Esophagus muscularis mucosa (tissue), 4 donors: ENCODE measurements around the gene CFAP57. TPM values are rescaled to one million over a fixed set of nuclear protein-coding genes. Genes with fewer than 3 reads are reported as not detected.

Experiments
- DNase-seq: peaks from one replicate; pipeline ENCODE4 v3.0.0-alpha.2; 2017; ENCODE audit errors: extremely low spot score
- H3K27ac ChIP-seq, 4 donors: fragments of 200-600 bp; sonication (generic); replicated peaks in 1 of 4; 1 replicate in 3 of 4; 2 replicates in 1 of 4; pipeline ENCODE4 v1.5.1; 2016 to 2019; ENCODE audit warnings: mild to moderate bottlenecking in 1 of 4
- H3K27me3 ChIP-seq, 4 donors: fragments of 200-600 bp; sonication (generic); one replicate each; pipeline versions ENCODE4 v1.5.1 to v1.6.0; 2016 to 2019
- H3K36me3 ChIP-seq, 4 donors: fragments of 200-600 bp; sonication (generic); one replicate each; pipeline ENCODE4 v1.5.1; 2016 to 2019
- H3K4me1 ChIP-seq, 4 donors: fragments of 200-600 bp; sonication (generic); one replicate each; pipeline ENCODE4 v1.5.1; 2016 to 2019
- H3K4me3 ChIP-seq, 4 donors: fragments of 200-600 bp; sonication (generic); 1 replicate in 2 of 4; 2 replicates in 2 of 4; pipeline ENCODE4 v1.5.1; 2016 to 2019; ENCODE audit warnings: mild to moderate bottlenecking in 4 of 4, moderate library complexity in 1 of 4
- H3K9me3 ChIP-seq, 4 donors: fragments of 200-600 bp; sonication (generic); 1 replicate in 3 of 4; 2 replicates in 1 of 4; pipeline ENCODE4 v1.5.1; 2016 to 2019
- EP300 ChIP-seq: sonication (generic); formaldehyde crosslinking; IDR thresholded peaks from one replicate; pipeline ENCODE4 v1.6.1; 2017; ENCODE audit warnings: antibody characterized with exemption
- POLR2A ChIP-seq: fragments of 450-650 bp; IDR thresholded peaks from one replicate; pipeline ENCODE4 v1.6.1; 2017; ENCODE audit warnings: antibody characterized with exemption, moderate library complexity, mild to moderate bottlenecking, low read depth
- POLR2AphosphoS5 ChIP-seq, 2 donors: sonication (generic); formaldehyde crosslinking; IDR thresholded peaks; one replicate each; pipeline ENCODE4 v1.6.1; 2017; ENCODE audit warnings: antibody characterized with exemption in 2 of 2
- WGBS: methylation state at CpG from one replicate; pipeline ENCODE4 v1.1.5; 2018; 5-methylcytosine and 5-hydroxymethylcytosine counted together
- intact Hi-C: fragments of 100-400 bp; cut with DNase I; formaldehyde crosslinking; loops from one replicate; pipeline ENCODE4 v1.15.1; 2023
- total RNA-seq, 4 donors: library from RNA; depleted of rRNA; stranded (reverse); fragments of >200 nt; gene quantifications; one replicate each; pipeline versions ENCODE4 v1.1.0 to v1.2.1, GENCODE V29; 2016
- TF ChIP-seq, protein P1 (sequence below), 3 experiments: fragments of 200-600 bp in 2 of 3; fragments of 450-650 bp in 1 of 3; sonication (generic) in 2 of 3; IDR thresholded peaks; one replicate each; pipeline ENCODE4 v1.5.1; 2017 to 2019; ENCODE audit warnings: antibody characterized with exemption in 3 of 3, mild to moderate bottlenecking in 2 of 3, moderate library complexity in 1 of 3

CFAP57 gene
- total RNA-seq, 4 donors from 2014 or later, result not detected

DNA sequence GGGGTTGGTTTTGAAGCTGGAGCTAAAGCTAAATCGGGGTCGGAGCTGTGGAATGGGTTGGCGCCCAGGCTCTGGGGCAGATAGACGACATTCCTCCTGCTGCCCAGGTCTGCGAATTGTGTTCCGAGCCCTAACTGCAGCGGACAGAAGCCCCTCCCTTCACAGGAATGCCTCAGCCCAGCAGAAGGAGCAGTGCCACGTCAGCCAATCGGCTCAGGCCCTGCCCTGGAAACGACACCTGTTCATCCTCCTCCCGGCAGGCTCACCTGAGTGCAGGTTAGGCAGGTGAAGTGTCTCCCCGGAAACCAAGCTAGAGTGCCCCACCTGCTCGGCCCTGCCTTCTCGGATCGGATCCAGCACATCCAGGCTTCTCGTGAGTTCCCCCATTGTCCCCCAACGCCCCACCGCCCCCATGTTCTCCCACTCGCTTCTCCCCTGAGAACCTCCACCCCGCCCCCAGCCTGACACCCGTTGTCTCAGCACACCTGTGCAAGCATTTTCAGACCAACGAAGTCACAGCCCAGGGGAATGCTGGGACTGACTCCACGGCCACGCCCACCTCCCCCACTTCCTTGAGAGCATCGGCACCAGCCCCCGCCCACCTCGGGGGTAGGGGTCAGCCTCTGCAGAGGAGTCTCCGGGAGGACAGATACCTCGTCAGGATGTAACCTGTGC is 98.4 kb downstream of the CFAP57 start:
- no peaks in the 10 kb centered on the region for H3K9me3 ChIP-seq
- no peaks in the 10 kb centered on the region for H3K36me3 ChIP-seq
- no peak for DNase-seq
- TF ChIP-seq, protein P1, sequence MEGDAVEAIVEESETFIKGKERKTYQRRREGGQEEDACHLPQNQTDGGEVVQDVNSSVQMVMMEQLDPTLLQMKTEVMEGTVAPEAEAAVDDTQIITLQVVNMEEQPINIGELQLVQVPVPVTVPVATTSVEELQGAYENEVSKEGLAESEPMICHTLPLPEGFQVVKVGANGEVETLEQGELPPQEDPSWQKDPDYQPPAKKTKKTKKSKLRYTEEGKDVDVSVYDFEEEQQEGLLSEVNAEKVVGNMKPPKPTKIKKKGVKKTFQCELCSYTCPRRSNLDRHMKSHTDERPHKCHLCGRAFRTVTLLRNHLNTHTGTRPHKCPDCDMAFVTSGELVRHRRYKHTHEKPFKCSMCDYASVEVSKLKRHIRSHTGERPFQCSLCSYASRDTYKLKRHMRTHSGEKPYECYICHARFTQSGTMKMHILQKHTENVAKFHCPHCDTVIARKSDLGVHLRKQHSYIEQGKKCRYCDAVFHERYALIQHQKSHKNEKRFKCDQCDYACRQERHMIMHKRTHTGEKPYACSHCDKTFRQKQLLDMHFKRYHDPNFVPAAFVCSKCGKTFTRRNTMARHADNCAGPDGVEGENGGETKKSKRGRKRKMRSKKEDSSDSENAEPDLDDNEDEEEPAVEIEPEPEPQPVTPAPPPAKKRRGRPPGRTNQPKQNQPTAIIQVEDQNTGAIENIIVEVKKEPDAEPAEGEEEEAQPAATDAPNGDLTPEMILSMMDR (IDR thresholded peaks at IDR 0.05), result no peak
- TF ChIP-seq POLR2A (no peak), POLR2AphosphoS5 (IDR thresholded peaks at IDR 0.05) (no peak), EP300 (no peak)
- peaks cover 0 to 10% (median 4%) of the 10 kb centered on the region in 4 donors for H3K4me1 ChIP-seq
- H3K4me3 ChIP-seq, result peak overlapping the region in 1 of 4 donors; percentile 22
- H3K27ac ChIP-seq, result no peak overlapping the region
- peaks cover 0 to 58% (median 11%) of the 10 kb centered on the region in 4 donors for H3K27me3 ChIP-seq
- WGBS, result 12% methylated on average over 14 of the region's 29 CpGs
- intact Hi-C loops, result no loop called here

DNA sequence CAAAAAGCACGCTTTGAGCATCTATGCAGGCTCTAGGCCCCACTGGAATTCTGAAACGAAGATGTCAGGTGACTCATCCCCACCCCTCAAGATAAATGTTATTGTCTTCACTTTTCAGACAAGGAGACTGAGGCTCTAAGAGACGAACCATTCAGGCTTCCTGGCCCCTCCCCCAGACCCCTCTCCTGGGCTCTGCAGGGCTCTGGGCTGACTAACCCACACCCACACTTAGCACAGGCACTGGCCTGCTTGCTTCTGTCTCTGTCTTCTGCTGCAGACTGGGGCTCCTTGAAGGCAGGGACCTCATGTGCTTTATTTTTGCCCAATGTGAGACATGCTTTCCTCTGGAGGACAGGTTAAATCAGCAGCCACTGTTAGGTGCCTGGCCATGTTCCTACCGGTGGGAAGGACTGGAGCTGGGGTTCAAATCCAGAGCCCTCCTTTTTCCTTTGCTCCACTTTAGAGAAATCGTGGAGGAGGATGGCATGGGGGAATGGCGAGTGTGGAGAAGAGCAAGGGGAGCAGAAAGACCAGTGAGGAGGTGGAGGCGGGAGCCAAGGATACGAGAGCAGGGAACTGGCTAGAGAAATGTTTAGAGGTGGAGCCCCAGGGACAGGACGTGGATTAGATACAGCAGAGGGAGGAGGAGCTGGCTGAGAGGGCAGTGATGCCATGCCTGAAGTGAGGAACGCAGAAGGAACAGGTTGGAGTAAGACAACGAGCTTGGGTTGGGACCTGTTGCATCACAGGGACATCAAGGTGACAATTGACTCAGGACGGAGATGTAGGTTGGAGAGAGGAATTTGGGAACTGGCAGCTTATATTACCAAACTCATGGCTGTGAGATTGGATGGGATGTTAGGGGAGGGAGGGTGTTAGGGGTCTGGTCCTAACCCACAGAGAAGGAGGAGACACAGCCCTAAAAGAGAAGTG is 99.3 kb downstream of the CFAP57 start:
- H3K36me3 ChIP-seq, result no peaks in the 10 kb centered on the region
- intact Hi-C loops, result no loop called here
- no peak overlapping the region for H3K4me3 ChIP-seq
- peaks cover 0 to 58% (median 11%) of the 10 kb centered on the region in 4 donors for H3K27me3 ChIP-seq
- TF ChIP-seq, protein P1 (IDR thresholded peaks at IDR 0.05), result no peak
- TF ChIP-seq POLR2AphosphoS5 (IDR thresholded peaks at IDR 0.05) (no peak), EP300 (no peak), POLR2A (no peak)
- no peak overlapping the region for H3K27ac ChIP-seq
- peaks cover 0 to 10% (median 4%) of the 10 kb centered on the region in 4 donors for H3K4me1 ChIP-seq
- WGBS, result 77% methylated on average over 12 of the region's 12 CpGs
- no peaks in the 10 kb centered on the region for H3K9me3 ChIP-seq
- no peak for DNase-seq

- no peak overlapping the region for H3K27ac ChIP-seq
- WGBS, result 64% methylated on average over 7 of the region's 9 CpGs
- no peak for TF ChIP-seq POLR2AphosphoS5 (IDR thresholded peaks at IDR 0.05)
- no peak for TF ChIP-seq EP300
- no peak for TF ChIP-seq POLR2A
- TF ChIP-seq, protein P1 (IDR thresholded peaks at IDR 0.05), result no peak
- intact Hi-C loops, result no loop called here
- peaks cover 0 to 10% (median 4%) of the 10 kb centered on the region in 4 donors for H3K4me1 ChIP-seq
- DNase-seq, result no peak
- peaks cover 0 to 58% (median 11%) of the 10 kb centered on the region in 4 donors for H3K27me3 ChIP-seq
- no peak overlapping the region for H3K4me3 ChIP-seq
- H3K36me3 ChIP-seq, result no peaks in the 10 kb centered on the region
- no peaks in the 10 kb centered on the region for H3K9me3 ChIP-seq
Measured at GRCh38 chr1:43272161-43272560, 100.0 kb downstream of the CFAP57 start.

- no peak for DNase-seq
Measured at GRCh38 chr1:43272576-43273571, 100.7 kb downstream of the CFAP57 start.

More at GRCh38 chr1:43272576-43273571, 100.7 kb downstream of the CFAP57 start:
- 93% methylated on average over 28 of the region's 46 CpGs for WGBS
- no peak for TF ChIP-seq POLR2A
- TF ChIP-seq POLR2AphosphoS5 (IDR thresholded peaks at IDR 0.05), result no peak
- TF ChIP-seq, protein P1 (IDR thresholded peaks at IDR 0.05), result no peak
- TF ChIP-seq EP300, result no peak
- Histone ChIP-seq H3K4me1 (peaks cover 0 to 10% (median 4%) of the 10 kb centered on the region in 4 donors), H3K36me3 (no peaks in the 10 kb centered on the region), H3K27me3 (peaks cover 0 to 58% (median 11%) of the 10 kb centered on the region in 4 donors), H3K9me3 (no peaks in the 10 kb centered on the region), H3K27ac (no peak overlapping the region), H3K4me3 (no peak overlapping the region)
- intact Hi-C loops, result no loop called here
